Measurements from ENCODE around the gene ACBD7. TPM values are rescaled to one million over a fixed set of nuclear protein-coding genes. Genes with fewer than 3 reads are reported as not detected.

Gene ACBD7
- total RNA-seq, 2 experiments from 2014 or later, result 0.19 to 0.47 TPM

- H3K9me3 ChIP-seq (ENCODE audit: control insufficient read depth in 1 of 2, insufficient read depth in 1 of 2, low read length in 2 of 2), result no peaks in the 10 kb centered on the region
- no peaks in the 10 kb centered on the region for H3K4me1 ChIP-seq (ENCODE audit: insufficient read depth, low read length)
- TF ChIP-seq CTCF (IDR thresholded peaks at IDR 0.05), result no peak
- H3K27me3 ChIP-seq (ENCODE audit: control insufficient read depth in 1 of 2, insufficient read depth in 2 of 2, low read length in 2 of 2), result no peaks in the 10 kb centered on the region
- POLR2A ChIA-PET, result interaction anchor here (1.4 kb wide), 1 partner anchor 32 kb away, joined by 4 read pairs; the partner anchor contains the start of gene NMT2
- H3K36me3 Mint-ChIP-seq (ENCODE audit: low read depth), result peaks cover 92% of the 10 kb centered on the region
- H3K4me3 Mint-ChIP-seq, result no peak overlapping the region
- H3K27ac ChIP-seq (ENCODE audit: low read depth in 1 of 2, low read length in 2 of 2), result no peak overlapping the region
- intact Hi-C loops (cut with DNase I, micrococcal nuclease), result no loop called here
- H3K36me3 ChIP-seq (ENCODE audit: insufficient read depth, low read length), result peaks cover 74% of the 10 kb centered on the region
- ATAC-seq (ENCODE audit: poor library complexity) (no peak), DNase-seq (no peak)
- H3K27me3 Mint-ChIP-seq, result no peaks in the 10 kb centered on the region
- peak overlapping the region; percentile 20 for H3K27ac Mint-ChIP-seq
- CTCF ChIA-PET, result interaction anchor here (1.0 kb wide), 1 partner anchor 30 kb away, joined by 3 read pairs; no protein-coding TSS in a partner anchor
- no peak overlapping the region for H3K4me3 ChIP-seq (ENCODE audit: low read length)
- no peaks in the 10 kb centered on the region for H3K9me3 Mint-ChIP-seq
- H3K4me1 Mint-ChIP-seq (ENCODE audit: low read depth), result peaks cover 16% of the 10 kb centered on the region
Observed at GRCh38 chr10:15136129-15137035, 47.8 kb upstream of the ACBD7 start.

- no peaks in the 10 kb centered on the region for H3K4me1 Mint-ChIP-seq (ENCODE audit: low read depth)
- H3K27me3 Mint-ChIP-seq, result no peaks in the 10 kb centered on the region
- no peaks in the 10 kb centered on the region for H3K9me3 Mint-ChIP-seq
- peaks cover 87% of the 10 kb centered on the region for H3K36me3 Mint-ChIP-seq (ENCODE audit: low read depth)
- H3K4me1 ChIP-seq (ENCODE audit: insufficient read depth, low read length), result no peaks in the 10 kb centered on the region
- no peak for TF ChIP-seq CTCF (IDR thresholded peaks at IDR 0.05)
- peaks cover 75% of the 10 kb centered on the region for H3K36me3 ChIP-seq (ENCODE audit: insufficient read depth, low read length)
- ATAC-seq (ENCODE audit: poor library complexity), result no peak
- no peaks in the 10 kb centered on the region for H3K9me3 ChIP-seq (ENCODE audit: control insufficient read depth in 1 of 2, insufficient read depth in 1 of 2, low read length in 2 of 2)
- intact Hi-C loops (cut with DNase I, micrococcal nuclease), result no loop called here
- no peak overlapping the region for H3K27ac Mint-ChIP-seq
- ChIA-PET POLR2A (interaction anchor here (0.6 kb wide), 1 partner anchor 237 kb away, joined by 3 read pairs; no protein-coding TSS in a partner anchor), CTCF (no interaction called here)
- H3K27me3 ChIP-seq (ENCODE audit: control insufficient read depth in 1 of 2, insufficient read depth in 2 of 2, low read length in 2 of 2), result no peaks in the 10 kb centered on the region
- no peak overlapping the region for H3K4me3 ChIP-seq (ENCODE audit: low read length)
- no peak overlapping the region for H3K4me3 Mint-ChIP-seq
- H3K27ac ChIP-seq (ENCODE audit: low read depth in 1 of 2, low read length in 2 of 2), result no peak overlapping the region
- no peak for DNase-seq
Observed at GRCh38 chr10:15131330-15131729, 42.8 kb upstream of the ACBD7 start.

- no peak overlapping the region for H3K4me3 Mint-ChIP-seq
- Histone ChIP-seq H3K4me3 (ENCODE audit: low read length) (no peak overlapping the region), H3K9me3 (ENCODE audit: control insufficient read depth in 1 of 2, insufficient read depth in 1 of 2, low read length in 2 of 2) (no peaks in the 10 kb centered on the region), H3K27ac (ENCODE audit: low read depth in 1 of 2, low read length in 2 of 2) (no peak overlapping the region), H3K4me1 (ENCODE audit: insufficient read depth, low read length) (peaks cover 4% of the 10 kb centered on the region), H3K36me3 (ENCODE audit: insufficient read depth, low read length) (peaks cover 56% of the 10 kb centered on the region), H3K27me3 (ENCODE audit: control insufficient read depth in 1 of 2, insufficient read depth in 2 of 2, low read length in 2 of 2) (no peaks in the 10 kb centered on the region)
- H3K27ac Mint-ChIP-seq, result peak overlapping the region; percentile 12
- H3K27me3 Mint-ChIP-seq, result no peaks in the 10 kb centered on the region
- POLR2A ChIA-PET, result no interaction called here
- no peak for DNase-seq
- no peak for ATAC-seq (ENCODE audit: poor library complexity)
- peaks cover 74% of the 10 kb centered on the region for H3K36me3 Mint-ChIP-seq (ENCODE audit: low read depth)
- no peak for TF ChIP-seq CTCF (IDR thresholded peaks at IDR 0.05)
- CTCF ChIA-PET, result no interaction called here
- peaks cover 22% of the 10 kb centered on the region for H3K4me1 Mint-ChIP-seq (ENCODE audit: low read depth)
- no peaks in the 10 kb centered on the region for H3K9me3 Mint-ChIP-seq
- intact Hi-C loops (cut with DNase I, micrococcal nuclease), result no loop called here
Observed at GRCh38 chr10:15124908-15125307, 36.3 kb upstream of the ACBD7 start.
